LNCaP clone FGC (cell line): ENCODE measurements around the gene FGF5.

Source experiments
- DNase-seq: peaks from one replicate; pipeline ENCODE4 v3.0.0-alpha.2; 2011; ENCODE audit warnings: low read depth
- H3K4me3 ChIP-seq: 2 replicates; pipeline ENCODE4 v1.5.1; 2011; ENCODE audit warnings: mild to moderate bottlenecking, low read depth, low read length, control low read depth
- TF ChIP-seq, protein P1 (sequence below): IDR thresholded peaks from 2 replicates; pipeline ENCODE4 v1.5.1; 2012; ENCODE audit warnings: mild to moderate bottlenecking; ENCODE audit not compliant: control insufficient read depth, insufficient read depth; ENCODE audit errors: extremely low read depth

Gene FGF5

DNA sequence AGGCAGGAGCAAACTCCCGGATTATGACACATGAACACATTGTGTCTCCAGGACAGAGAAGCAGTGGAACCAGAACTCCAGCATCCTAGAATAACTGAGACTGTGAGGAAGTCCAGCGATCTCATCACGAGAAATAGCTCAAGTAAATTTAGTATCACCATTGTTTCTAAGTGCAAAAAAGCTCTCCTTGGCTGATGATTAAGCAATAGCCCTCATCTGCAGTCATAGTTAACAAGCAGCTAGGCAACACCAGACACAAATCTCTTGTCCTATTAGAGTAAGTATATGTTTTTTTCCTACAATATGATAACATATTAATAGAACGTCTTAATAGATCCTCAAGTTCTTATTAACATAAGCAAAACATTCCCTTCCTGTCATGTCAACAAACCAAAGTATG is 66.7 kb downstream of the FGF5 start:
- H3K4me3 ChIP-seq, result no peak overlapping the region
- DNase-seq, result no peak
- TF ChIP-seq, protein P1, sequence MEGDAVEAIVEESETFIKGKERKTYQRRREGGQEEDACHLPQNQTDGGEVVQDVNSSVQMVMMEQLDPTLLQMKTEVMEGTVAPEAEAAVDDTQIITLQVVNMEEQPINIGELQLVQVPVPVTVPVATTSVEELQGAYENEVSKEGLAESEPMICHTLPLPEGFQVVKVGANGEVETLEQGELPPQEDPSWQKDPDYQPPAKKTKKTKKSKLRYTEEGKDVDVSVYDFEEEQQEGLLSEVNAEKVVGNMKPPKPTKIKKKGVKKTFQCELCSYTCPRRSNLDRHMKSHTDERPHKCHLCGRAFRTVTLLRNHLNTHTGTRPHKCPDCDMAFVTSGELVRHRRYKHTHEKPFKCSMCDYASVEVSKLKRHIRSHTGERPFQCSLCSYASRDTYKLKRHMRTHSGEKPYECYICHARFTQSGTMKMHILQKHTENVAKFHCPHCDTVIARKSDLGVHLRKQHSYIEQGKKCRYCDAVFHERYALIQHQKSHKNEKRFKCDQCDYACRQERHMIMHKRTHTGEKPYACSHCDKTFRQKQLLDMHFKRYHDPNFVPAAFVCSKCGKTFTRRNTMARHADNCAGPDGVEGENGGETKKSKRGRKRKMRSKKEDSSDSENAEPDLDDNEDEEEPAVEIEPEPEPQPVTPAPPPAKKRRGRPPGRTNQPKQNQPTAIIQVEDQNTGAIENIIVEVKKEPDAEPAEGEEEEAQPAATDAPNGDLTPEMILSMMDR, result no peak

DNA sequence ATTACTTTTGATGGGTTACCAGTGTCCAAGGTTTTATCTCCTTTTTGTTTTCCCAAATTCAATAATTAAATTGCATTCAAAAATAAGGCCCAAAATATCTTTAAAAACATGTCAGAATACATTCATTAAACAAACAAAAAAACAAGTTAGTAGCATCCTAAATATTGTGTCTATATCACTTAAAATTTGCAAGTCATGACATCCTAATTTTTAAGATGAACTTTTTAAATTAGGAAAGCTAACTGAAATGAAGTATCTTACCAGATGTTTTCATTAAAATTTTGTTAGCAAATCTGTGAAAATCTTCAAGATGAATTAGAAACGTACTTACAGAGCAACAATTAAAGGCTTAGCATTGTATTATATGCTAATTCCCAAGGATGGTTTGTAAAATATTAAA is 68.1 kb downstream of the FGF5 start:
- no peak for DNase-seq
- TF ChIP-seq, protein P1, result no peak
- no peak overlapping the region for H3K4me3 ChIP-seq

DNA sequence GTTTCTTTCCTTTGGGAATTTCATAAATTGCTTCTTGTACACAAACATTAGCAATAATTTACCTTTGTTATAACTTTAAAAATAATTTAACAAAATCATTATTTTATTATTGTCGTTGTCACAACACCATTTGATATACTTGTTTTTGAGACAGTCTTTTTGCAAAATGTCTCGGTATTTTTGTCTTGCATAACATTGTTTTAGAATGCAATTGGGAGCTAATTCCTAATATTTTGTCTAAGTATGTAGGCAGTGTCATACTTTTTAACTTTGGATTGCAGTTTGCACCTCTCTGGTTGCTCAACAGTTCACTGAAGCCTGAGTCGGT is 68.7 kb downstream of the FGF5 start:
- no peak for DNase-seq
- H3K4me3 ChIP-seq, result peak overlapping the region; percentile 42
- TF ChIP-seq, protein P1, result no peak

DNA sequence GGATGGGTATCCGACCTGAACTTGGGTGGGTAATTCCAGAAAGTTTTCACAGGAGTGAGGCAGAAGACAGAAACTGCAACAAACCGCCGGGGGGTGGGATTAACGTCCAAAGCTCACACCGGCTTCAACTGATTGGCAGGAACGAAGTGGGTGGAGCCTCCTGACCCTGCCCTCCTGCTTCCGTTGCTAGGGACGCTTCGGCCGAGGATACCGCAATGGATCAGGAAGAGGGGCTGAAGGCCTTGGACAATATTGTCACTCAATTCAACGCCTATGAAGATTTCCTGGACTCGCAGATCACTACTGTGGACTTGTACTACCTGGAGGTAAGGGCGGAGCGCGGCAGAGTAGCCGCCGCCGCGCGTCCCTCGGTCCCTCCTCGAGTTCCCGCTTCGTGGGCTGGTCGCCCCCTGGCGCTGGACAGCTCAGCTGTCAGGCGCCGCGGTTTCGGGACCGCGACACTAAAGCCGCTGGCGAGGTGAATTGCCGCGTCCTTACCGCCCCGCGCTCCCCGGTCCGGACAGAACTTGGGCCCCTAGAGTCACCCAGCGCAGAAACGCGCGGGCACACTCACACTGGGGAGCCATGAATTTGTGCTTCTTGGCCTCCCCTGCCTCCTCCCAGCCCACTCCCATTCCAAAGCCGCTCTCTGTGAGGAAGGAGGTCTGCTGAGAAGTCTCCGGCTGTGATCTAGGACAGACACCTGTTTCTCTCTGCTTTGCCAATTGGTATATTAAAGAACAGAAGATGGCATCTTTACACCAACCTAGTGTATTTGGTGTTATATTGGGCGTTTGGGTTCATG is 69.3 kb downstream of the FGF5 start, which contains the start of gene CFAP299:
Gene CFAP299, plus strand, starts transcription at position 177 of the 805 bp plus-strand sequence.
- TF ChIP-seq, protein P1, result peak; percentile 34
- peak; percentile 14 for DNase-seq
- peak within 1 kb of the TSS; percentile 42 for H3K4me3 ChIP-seq

DNA sequence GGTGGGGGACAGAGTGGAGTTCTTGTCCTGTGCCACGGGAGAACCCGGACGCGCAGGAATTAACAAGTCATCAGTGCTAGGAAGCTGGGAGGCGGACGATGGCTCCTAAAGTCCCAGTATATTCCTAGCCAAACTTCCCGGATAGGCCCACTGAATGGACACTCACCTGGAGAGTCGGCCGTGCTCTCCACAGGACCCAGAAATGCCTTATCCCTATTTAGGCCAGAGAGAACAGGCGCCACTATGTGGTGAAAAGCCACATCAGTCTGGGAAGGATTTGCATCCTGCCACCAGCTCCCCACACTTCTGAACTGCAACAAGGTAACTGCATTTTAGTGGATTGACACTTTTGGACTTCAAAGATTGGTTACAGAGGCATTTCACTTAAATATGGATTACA is 70.1 kb downstream of the FGF5 start:
- TF ChIP-seq, protein P1, result peak; percentile 34
- no peak overlapping the region for H3K4me3 ChIP-seq
- DNase-seq, result no peak

DNA sequence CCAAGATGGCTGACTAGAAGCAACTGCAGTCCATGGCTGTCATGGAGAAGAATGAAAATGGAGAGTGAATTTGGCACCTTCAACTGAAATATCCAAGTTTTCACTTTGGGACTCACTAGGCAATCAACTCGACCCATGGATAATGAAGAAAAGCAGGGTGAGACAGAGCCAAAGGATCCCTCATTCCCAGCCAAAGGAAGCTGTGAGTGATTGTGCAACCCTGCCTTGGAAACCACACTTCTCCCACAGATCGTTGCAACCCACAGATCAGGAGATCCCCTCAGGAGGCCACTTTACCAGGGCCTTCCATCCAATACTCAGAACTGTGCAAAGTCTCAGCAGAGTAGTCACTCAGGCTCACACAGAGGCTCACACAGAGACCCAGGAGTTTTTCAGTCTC is 73.6 kb downstream of the FGF5 start:
- H3K4me3 ChIP-seq, result no peak overlapping the region
- TF ChIP-seq, protein P1, result no peak
- DNase-seq, result no peak
